ENCODE data around the gene WDR20.
A peak's percentile ranks its signal among the peaks of the same experiment; 100 is the strongest.

The WDR20 gene

DNA sequence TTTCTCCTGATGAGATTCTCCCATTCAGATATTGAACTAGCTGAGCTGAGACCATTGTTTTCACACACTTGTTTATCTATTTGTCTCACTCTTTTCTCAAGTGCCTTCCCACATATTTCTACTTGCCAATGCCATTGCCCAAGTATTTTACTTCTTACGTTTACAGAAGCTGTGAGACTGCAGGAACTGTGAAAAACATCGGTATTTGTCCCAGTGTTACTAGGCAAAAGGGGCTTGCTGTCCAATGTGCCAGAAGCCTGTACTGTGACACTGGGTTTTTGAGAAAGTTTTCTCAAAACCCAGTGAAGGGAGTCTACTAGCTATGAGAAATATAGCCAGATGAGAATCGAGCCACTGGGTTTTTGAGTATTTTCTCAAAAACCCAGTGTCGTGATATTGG, 37.5 kb downstream of the WDR20 start:
- no peak overlapping the region for H3K4me3 ChIP-seq (ENCODE audit: low read length)
- no peak for DNase-seq (ENCODE audit: low read depth)
- TF ChIP-seq, protein P1, sequence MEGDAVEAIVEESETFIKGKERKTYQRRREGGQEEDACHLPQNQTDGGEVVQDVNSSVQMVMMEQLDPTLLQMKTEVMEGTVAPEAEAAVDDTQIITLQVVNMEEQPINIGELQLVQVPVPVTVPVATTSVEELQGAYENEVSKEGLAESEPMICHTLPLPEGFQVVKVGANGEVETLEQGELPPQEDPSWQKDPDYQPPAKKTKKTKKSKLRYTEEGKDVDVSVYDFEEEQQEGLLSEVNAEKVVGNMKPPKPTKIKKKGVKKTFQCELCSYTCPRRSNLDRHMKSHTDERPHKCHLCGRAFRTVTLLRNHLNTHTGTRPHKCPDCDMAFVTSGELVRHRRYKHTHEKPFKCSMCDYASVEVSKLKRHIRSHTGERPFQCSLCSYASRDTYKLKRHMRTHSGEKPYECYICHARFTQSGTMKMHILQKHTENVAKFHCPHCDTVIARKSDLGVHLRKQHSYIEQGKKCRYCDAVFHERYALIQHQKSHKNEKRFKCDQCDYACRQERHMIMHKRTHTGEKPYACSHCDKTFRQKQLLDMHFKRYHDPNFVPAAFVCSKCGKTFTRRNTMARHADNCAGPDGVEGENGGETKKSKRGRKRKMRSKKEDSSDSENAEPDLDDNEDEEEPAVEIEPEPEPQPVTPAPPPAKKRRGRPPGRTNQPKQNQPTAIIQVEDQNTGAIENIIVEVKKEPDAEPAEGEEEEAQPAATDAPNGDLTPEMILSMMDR (conservative IDR thresholded peaks at IDR 0.05; ENCODE audit: low read length) = no peak

DNA sequence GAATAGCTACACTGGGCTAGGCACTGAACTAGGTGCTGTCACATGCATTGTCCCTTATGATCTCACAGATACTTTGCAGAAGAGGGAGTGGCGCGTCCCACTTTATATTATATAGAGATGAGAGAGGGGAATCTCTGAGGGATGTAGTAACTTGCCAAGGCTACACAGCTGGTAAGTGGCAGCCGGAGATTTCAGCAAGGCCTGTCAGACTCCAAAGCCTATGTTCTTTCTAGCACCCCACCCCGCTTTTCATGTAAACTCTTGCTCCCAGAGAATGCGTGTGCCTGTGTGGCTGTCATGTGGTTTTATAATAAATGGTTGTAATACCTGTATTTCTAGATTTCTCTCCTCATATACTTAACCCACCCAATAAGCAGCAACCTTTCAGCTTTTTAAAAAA, 39.1 kb downstream of the WDR20 start:
- no peak for DNase-seq (ENCODE audit: low read depth)
- TF ChIP-seq, protein P1 (conservative IDR thresholded peaks at IDR 0.05; ENCODE audit: low read length) = no peak

DNA sequence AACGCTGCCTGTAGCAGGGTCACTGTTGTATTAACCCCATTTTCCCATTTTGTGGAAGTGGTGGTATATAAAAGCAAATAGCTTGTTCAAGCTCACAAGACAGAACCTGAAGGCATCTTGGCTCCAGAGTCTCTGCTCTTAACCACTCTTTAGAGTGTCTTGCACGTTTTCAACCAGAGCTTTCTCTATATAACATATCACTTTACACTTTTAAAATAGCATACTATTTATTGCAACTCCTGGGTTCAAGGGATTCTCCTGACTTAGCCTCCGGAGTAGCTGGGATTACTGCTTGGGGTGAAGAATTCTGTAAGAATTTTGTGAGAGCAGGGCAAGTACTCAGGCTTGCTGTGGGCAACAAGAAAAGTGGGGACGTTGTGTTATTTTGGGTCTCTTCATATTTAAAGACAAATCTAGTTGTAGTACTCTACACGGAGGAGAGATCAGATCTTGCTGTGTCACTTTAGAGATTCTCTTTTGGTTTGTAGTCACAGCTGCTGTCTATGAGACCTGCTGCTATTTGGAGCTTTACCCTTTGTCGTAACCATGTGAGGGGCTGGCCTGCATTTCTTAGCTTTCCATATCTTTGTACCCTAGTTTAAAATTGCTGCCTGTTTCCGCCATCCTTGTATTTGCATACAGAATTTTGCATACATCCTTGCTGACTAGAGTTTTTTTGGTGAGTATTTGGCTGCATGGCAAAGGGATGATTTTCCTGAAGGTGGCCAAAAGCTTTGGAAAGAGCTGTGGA, 40.7 kb downstream of the WDR20 start:
- no peak for DNase-seq (ENCODE audit: low read depth)

More for the DNA sequence above, 39.1 kb downstream of the WDR20 start:
- no peak overlapping the region for H3K4me3 ChIP-seq (ENCODE audit: low read length)

DNA sequence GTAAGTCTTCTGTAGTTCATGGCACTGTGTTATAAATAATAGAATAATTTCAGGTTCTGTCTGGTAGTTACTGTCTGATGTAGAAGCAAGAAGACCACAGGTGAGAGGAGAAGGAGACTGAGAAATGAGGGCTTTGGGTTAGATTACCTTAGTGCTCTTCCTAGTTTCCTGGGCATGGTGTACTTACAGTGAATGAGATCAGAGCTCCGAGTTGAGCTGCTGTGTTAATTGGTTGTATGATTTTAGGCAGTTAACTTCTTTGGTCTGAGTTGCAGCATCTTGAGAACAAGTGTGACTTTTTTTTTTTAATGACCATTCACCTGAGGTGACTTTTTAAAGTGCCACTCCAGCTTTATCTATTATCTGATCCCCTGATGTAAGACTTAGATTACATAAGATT, 41.5 kb downstream of the WDR20 start:
- no peak for DNase-seq (ENCODE audit: low read depth)
- TF ChIP-seq, protein P1 (conservative IDR thresholded peaks at IDR 0.05; ENCODE audit: low read length) = no peak
- H3K4me3 ChIP-seq (ENCODE audit: low read length) = no peak overlapping the region

More for the DNA sequence above, 40.7 kb downstream of the WDR20 start:
- TF ChIP-seq, protein P1 (conservative IDR thresholded peaks at IDR 0.05; ENCODE audit: low read length) = no peak
- no peak overlapping the region for H3K4me3 ChIP-seq (ENCODE audit: low read length)

DNA sequence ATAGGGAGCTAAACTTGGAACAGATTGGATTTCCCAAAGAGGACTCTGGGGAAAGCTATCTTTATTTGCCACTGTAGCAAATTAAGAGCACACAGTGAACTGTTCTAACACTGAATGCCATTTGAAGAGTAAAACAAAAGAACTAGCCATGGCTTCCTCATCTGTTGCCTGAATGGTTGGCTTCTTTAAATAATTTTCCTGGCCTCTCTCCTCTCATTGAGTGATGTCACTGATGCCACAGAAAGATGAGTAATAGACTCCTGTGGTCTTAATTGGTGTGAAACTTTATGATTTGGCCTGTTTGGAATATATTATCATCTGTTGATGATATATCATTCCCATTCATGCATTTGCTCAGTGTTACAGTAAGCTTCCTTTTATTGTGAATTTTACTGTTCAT, 42.5 kb downstream of the WDR20 start:
- no peak overlapping the region for H3K4me3 ChIP-seq (ENCODE audit: low read length)
- TF ChIP-seq, protein P1 (conservative IDR thresholded peaks at IDR 0.05; ENCODE audit: low read length) = no peak
- DNase-seq (ENCODE audit: low read depth) = peak; percentile 70

DNA sequence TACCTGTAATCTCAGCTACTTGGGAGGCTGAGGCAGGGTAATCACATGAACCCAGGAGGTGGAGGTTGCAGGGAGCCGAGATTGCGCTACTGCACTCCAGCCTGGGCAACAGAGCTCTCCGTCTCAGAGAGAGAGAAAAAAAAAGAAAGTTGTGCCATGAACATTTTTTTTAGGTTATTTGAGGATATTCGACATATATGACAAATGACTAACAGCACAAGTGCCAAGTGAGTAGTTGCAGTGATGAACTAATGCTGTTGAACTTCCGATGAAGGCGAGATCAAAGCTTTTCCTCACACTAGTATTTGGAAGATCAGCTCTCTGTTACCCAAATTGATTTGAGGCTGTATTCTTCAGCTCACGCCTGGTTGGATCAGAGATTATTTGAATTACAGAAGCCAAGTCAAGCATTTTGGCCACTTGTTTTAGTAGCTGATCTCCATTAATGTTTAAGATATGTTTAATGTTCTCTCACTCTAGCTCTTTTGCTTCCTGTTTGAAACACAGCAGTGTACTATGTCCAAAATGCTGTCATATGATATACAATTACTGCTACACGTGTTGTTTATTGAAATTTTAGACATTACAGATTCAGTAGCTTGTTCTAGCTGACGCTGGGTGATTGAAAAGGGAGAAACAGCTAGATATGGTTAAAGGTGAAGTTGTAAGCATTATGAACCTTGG, 43.4 kb downstream of the WDR20 start:
- peak; percentile 56 for DNase-seq (ENCODE audit: low read depth)
- H3K4me3 ChIP-seq (ENCODE audit: low read length) = no peak overlapping the region
- TF ChIP-seq, protein P1 (conservative IDR thresholded peaks at IDR 0.05; ENCODE audit: low read length) = no peak

DNA sequence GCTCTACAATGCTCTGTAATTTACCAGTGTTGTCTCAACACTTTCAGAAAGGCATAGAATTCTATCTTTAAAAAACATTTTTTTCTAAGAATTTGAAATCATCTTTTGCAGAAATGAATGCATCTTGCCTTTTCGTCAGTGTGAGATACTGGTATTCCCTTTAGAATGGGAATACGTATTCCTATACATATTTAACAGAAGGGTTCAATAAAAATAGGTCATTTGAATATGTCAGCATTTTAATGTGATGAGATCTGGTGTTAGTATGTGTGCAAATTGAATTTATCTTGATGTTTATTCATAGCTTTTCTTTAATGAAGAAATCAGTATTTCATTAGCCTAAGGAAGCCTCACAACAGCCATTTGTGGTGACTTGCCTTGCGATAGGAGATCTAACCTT, 44.2 kb downstream of the WDR20 start:
- H3K4me3 ChIP-seq (ENCODE audit: low read length) = no peak overlapping the region
- DNase-seq (ENCODE audit: low read depth) = no peak
- TF ChIP-seq, protein P1 (conservative IDR thresholded peaks at IDR 0.05; ENCODE audit: low read length) = no peak
